Right atrium auricular region (tissue), 2 donors: ENCODE results near the gene CAPZB. TPM values are rescaled to one million over a fixed set of nuclear protein-coding genes. Genes with fewer than 3 reads are reported as not detected.
A peak's percentile ranks its signal among the peaks of the same experiment; 100 is the strongest.

Source experiments
- DNase-seq: peaks from one replicate; pipeline ENCODE4 v3.0.0-alpha.2; 2019; ENCODE audit warnings: low spot score
- H3K27ac ChIP-seq, 2 donors: fragments of 200-600 bp; sonication (generic); 1 replicate in 1 of 2; 2 replicates in 1 of 2; pipeline ENCODE4 v1.5.1; 2016 to 2019
- H3K27me3 ChIP-seq, 2 donors: fragments of 200-600 bp; sonication (generic); one replicate each; pipeline versions ENCODE4 v1.5.1 to v1.6.0; 2017 to 2019
- H3K36me3 ChIP-seq: fragments of 200-600 bp; sonication (generic); one replicate; pipeline ENCODE4 v1.5.1; 2016
- H3K4me1 ChIP-seq, 2 donors: fragments of 200-600 bp; sonication (generic); one replicate each; pipeline versions ENCODE4 v1.5.1 to v1.6.0; 2017 to 2019
- H3K4me3 ChIP-seq, 2 donors: fragments of 200-600 bp; sonication (generic); 1 replicate in 1 of 2; 2 replicates in 1 of 2; pipeline ENCODE4 v1.5.1; 2017 to 2019; ENCODE audit warnings: mild to moderate bottlenecking in 1 of 2, moderate library complexity in 1 of 2
- H3K9me3 ChIP-seq, 2 donors: fragments of 200-600 bp; sonication (generic); one replicate each; pipeline ENCODE4 v1.5.1; 2019
- total RNA-seq, 2 donors: library from RNA; depleted of rRNA; stranded (reverse); fragments of >200 nt; gene quantifications; one replicate each; pipeline ENCODE4 v1.1.0, GENCODE V29; 2016
- TF ChIP-seq, protein P1 (sequence below), 2 donors: fragments of 200-600 bp; sonication (generic); IDR thresholded peaks; one replicate each; pipeline ENCODE4 v1.5.1; 2019; ENCODE audit warnings: antibody characterized with exemption in 2 of 2

CAPZB gene
- total RNA-seq, 2 donors from 2014 or later: 87.8 to 122 TPM

DNA sequence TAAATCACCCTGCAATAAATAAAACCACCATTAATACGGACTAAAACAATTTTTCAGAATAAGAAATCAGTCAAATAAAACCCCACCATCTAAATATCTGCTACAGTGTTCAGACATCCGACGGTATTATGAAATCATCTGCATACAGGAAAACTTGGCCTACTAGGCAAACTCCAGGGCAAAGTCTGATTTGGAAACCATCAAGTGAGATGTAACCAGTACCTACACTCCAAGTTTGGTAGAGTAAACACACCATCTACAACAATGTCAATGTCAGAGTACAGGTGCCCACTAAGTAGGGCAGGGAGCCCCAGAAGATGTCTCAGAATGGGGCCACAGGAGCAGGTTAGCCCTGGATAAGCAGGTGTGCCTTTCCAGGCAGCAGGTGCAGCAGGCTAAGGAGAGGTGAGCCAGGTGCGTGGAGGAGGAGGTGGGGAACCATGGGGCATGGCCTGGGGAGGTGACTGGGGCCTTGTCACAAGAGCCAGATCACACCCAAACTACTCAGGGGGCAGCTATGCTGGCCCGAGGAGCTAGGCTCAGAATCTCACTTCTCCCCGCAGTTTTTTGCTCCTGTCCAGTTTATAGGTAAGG lies 59.6 kb downstream of the CAPZB start:
- H3K36me3 ChIP-seq: no peaks in the 10 kb centered on the region
- peak overlapping the region; percentile 69 to 81 for H3K27ac ChIP-seq
- TF ChIP-seq, protein P1, sequence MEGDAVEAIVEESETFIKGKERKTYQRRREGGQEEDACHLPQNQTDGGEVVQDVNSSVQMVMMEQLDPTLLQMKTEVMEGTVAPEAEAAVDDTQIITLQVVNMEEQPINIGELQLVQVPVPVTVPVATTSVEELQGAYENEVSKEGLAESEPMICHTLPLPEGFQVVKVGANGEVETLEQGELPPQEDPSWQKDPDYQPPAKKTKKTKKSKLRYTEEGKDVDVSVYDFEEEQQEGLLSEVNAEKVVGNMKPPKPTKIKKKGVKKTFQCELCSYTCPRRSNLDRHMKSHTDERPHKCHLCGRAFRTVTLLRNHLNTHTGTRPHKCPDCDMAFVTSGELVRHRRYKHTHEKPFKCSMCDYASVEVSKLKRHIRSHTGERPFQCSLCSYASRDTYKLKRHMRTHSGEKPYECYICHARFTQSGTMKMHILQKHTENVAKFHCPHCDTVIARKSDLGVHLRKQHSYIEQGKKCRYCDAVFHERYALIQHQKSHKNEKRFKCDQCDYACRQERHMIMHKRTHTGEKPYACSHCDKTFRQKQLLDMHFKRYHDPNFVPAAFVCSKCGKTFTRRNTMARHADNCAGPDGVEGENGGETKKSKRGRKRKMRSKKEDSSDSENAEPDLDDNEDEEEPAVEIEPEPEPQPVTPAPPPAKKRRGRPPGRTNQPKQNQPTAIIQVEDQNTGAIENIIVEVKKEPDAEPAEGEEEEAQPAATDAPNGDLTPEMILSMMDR (IDR thresholded peaks at IDR 0.05): no peak
- H3K4me3 ChIP-seq: no peak overlapping the region
- DNase-seq: no peak
- H3K4me1 ChIP-seq: peaks cover 0 to 98% of the 10 kb centered on the region in 2 donors
- no peaks in the 10 kb centered on the region for H3K27me3 ChIP-seq
- no peaks in the 10 kb centered on the region for H3K9me3 ChIP-seq

DNA sequence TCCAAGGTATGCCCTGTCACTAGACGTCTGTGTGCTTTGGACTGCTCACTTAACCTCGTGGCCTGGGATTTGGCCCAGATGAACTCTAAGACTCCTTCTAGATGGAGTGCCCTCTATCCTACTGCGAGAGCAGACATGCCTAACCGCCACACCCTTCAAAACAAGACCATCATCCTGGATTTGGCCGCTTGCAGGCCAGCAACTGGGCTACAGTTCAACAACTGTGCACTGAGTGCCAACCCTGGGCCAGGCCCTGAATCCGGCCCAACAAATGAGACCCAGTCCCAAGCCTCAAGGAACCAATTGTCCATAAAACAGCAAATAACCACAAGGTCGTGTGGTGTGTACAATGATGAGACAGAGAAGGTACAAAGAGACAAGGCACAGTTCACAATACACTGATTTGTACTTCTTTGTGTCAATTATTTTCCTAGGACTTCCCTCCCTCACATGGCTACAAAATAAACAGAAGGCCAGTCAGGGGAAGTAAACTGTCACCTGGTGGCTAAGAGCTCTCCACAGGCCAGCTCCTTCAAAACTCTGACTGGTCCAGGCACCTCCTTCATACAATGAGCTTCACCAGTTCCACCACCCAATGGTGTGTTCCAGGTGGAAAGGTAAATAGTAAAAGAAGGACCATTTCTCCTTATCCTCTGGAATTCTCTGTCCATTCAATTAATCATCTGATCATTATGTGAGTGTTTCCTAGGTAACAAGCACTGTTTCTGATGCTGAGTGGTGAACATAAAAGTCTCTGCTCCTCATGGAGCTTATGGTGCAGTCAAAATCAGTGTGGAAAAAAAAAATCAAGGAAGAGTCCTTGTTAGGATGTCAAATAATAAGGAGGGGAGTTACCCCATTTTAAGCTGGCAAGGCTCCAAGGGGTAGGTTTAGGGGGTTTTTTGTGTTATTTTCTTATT lies 60.4 kb downstream of the CAPZB start:
- DNase-seq: no peak
- H3K27me3 ChIP-seq: no peaks in the 10 kb centered on the region
- peak overlapping the region; percentile 69 to 81 for H3K27ac ChIP-seq
- H3K4me3 ChIP-seq: no peak overlapping the region
- no peaks in the 10 kb centered on the region for H3K9me3 ChIP-seq
- no peaks in the 10 kb centered on the region for H3K36me3 ChIP-seq
- TF ChIP-seq, protein P1 (IDR thresholded peaks at IDR 0.05): no peak
- H3K4me1 ChIP-seq: peaks cover 0 to 98% of the 10 kb centered on the region in 2 donors

DNA sequence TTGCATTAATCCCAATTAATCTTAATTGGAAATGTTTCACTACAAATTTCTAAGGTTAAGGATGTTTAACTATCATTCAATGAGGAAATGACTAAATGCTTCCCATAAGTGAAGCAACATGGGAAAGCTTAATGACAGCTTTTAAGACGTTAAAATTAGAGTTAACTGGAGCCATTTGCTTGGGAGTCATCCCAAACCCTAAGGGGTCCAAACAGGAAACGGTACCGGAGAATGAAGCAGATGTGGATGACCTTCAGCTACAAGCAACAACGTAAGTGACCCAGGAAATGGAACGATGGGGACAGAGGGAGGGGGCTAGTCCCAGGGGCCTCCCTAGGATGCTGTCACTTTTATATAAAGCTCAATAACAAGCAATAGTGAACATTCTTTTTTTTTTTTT lies 62.2 kb downstream of the CAPZB start:
- Histone ChIP-seq H3K4me3 (no peak overlapping the region), H3K36me3 (peaks cover 14% of the 10 kb centered on the region), H3K27ac (peak overlapping the region; percentile 69 to 81), H3K27me3 (no peaks in the 10 kb centered on the region), H3K4me1 (peaks cover 0 to 98% of the 10 kb centered on the region in 2 donors), H3K9me3 (no peaks in the 10 kb centered on the region)
- DNase-seq: no peak
- TF ChIP-seq, protein P1 (IDR thresholded peaks at IDR 0.05): no peak

DNA sequence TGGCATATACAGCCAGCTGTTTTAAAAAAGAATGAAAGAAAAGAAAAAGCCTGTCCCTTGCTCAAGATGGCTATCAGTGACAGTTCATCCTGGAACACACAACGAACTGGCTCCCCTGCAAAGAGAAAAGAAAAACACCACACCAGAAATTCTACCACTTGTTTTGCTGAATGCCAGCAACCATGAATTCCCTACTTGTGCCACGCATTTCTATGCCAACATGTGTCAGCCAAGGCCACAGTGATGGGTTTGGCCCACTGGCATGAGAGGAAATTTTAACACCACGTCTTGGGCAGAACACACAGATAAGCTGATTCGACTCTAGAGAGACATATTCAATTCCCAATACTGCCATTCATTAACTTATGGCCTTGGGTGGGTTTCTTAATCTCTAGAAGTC lies 64.0 kb downstream of the CAPZB start:
- Histone ChIP-seq H3K4me3 (no peak overlapping the region), H3K36me3 (peaks cover 16% of the 10 kb centered on the region), H3K9me3 (no peaks in the 10 kb centered on the region), H3K27ac (peak overlapping the region; percentile 39 to 52), H3K4me1 (peaks cover 0 to 92% of the 10 kb centered on the region in 2 donors), H3K27me3 (no peaks in the 10 kb centered on the region)
- TF ChIP-seq, protein P1 (IDR thresholded peaks at IDR 0.05): no peak
- no peak for DNase-seq

DNA sequence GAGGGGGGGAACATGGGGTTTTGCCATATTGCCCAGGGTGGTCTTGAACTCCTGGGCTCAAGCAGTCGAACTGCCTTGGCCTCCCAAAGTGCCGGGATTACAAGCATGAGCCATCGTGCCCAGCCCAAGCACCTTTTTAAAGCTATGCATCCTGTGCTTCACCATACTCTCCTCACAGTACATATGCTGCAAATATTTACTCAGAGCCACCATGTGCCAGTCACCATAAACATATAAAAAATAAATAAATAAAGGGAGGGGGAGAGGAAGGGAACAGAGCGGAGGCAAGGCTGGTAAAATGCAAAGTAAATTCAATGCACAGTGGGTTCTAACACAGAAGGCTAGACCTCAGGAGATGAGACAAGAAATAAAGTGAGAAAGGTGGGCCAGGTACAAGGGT lies 64.7 kb downstream of the CAPZB start:
- H3K36me3 ChIP-seq: peaks cover 20% of the 10 kb centered on the region
- TF ChIP-seq, protein P1 (IDR thresholded peaks at IDR 0.05): no peak
- H3K4me3 ChIP-seq: no peak overlapping the region
- no peaks in the 10 kb centered on the region for H3K9me3 ChIP-seq
- H3K27me3 ChIP-seq: no peaks in the 10 kb centered on the region
- peaks cover 0 to 84% of the 10 kb centered on the region in 2 donors for H3K4me1 ChIP-seq
- H3K27ac ChIP-seq: peak overlapping the region; percentile 18 to 52
- no peak for DNase-seq
